PC-9 (cell line): ENCODE data around the gene CYTH3. TPM values are rescaled to one million over a fixed set of nuclear protein-coding genes. Genes with fewer than 3 reads are reported as not detected.
A peak's percentile ranks its signal among the peaks of the same experiment; 100 is the strongest.

Experiments
- Bru-seq: library from RNA; stranded (reverse); fragments of 400-500 nt; gene quantifications from one replicate; lab custom pipeline; 2021; lab: Mats Ljungman, UMichigan
- BruChase-seq, 2 experiments: library from RNA; stranded (reverse); fragments of 400-500 nt; gene quantifications; one replicate each; lab custom pipeline; 2021; lab: Mats Ljungman, UMichigan
- BruUV-seq: library from RNA; stranded (reverse); fragments of 400-500 nt; replicated peaks from 2 replicates; lab custom pipeline; 2021; lab: Mats Ljungman, UMichigan
- CTCF ChIA-PET: fragments of 300-600 bp; sonication (Branson Sonifier 250); formaldehyde crosslinking; loops from one replicate; lab custom pipeline; 2022; ENCODE audit warnings: antibody characterized with exemption; lab: Charles Lee
- POLR2A ChIA-PET: fragments of 300-600 bp; sonication (Branson Sonifier 250); formaldehyde crosslinking; loops from one replicate; lab custom pipeline; 2022; ENCODE audit warnings: antibody characterized with exemption; ENCODE audit not compliant: unreplicated experiment; lab: Charles Lee
- DNase-seq, 2 experiments: peaks; one replicate each; pipeline versions ENCODE4 v3.0.0 to v3.0.0-alpha.2; 2015 to 2022; ENCODE audit warnings: mixed read lengths in 1 of 2
- H2AFZ ChIP-seq: fragments of 200-600 bp; sonication (generic); 2 replicates; pipeline ENCODE4 v1.8.1; 2017; ENCODE audit warnings: antibody characterized with exemption
- H3F3A ChIP-seq: fragments of 200-600 bp; sonication (generic); 2 replicates; pipeline ENCODE4 v1.8.1; 2017; ENCODE audit warnings: antibody characterized with exemption, mild to moderate bottlenecking, low read depth; ENCODE audit not compliant: insufficient read depth
- H3K27ac ChIP-seq: fragments of 200-600 bp; sonication (generic); 2 replicates; pipeline ENCODE4 v1.6.1; 2016; ENCODE audit warnings: mixed run types
- H3K27me3 ChIP-seq: fragments of 200-600 bp; sonication (generic); 2 replicates; pipeline ENCODE4 v1.6.1; 2016; ENCODE audit warnings: low read depth, mixed run types; ENCODE audit not compliant: insufficient read depth
- H3K36me3 ChIP-seq: fragments of 200-600 bp; sonication (generic); 2 replicates; pipeline ENCODE4 v1.6.1; 2016; ENCODE audit warnings: low read depth, mixed run types
- H3K4me1 ChIP-seq: fragments of 200-600 bp; sonication (generic); replicated peaks from 2 replicates; pipeline ENCODE4 v1.6.1; 2016; ENCODE audit warnings: mixed run types; ENCODE audit not compliant: insufficient read depth
- H3K4me2 ChIP-seq: fragments of 200-600 bp; sonication (generic); 2 replicates; pipeline ENCODE4 v1.6.1; 2017; ENCODE audit warnings: mixed run types
- H3K4me3 ChIP-seq: fragments of 200-600 bp; sonication (generic); 2 replicates; pipeline ENCODE4 v1.6.1; 2016; ENCODE audit warnings: mixed run types
- H3K79me2 ChIP-seq: fragments of 200-600 bp; sonication (generic); 2 replicates; pipeline ENCODE4 v1.6.1; 2017; ENCODE audit warnings: low read depth, mixed run types
- H3K9me2 ChIP-seq: fragments of 200-600 bp; sonication (generic); 2 replicates; pipeline ENCODE4 v1.8.1; 2017; ENCODE audit warnings: mild to moderate bottlenecking; ENCODE audit not compliant: insufficient read depth
- H3K9me3 ChIP-seq: fragments of 200-600 bp; sonication (generic); 2 replicates; pipeline ENCODE4 v1.8.1; 2016; ENCODE audit warnings: low read depth; ENCODE audit not compliant: insufficient read depth
- H4K20me1 ChIP-seq: fragments of 200-600 bp; sonication (generic); 2 replicates; pipeline ENCODE4 v1.8.1; 2017; ENCODE audit not compliant: insufficient read depth
- EZH2 ChIP-seq: fragments of 200-600 bp; sonication (generic); IDR thresholded peaks from 2 replicates; pipeline ENCODE4 v1.8.0; 2017; ENCODE audit warnings: antibody characterized with exemption, low read depth
- intact Hi-C: fragments of 100-400 bp; cut with micrococcal nuclease; formaldehyde crosslinking; loops from one replicate; pipeline ENCODE4 v1.10.0; 2022; ENCODE audit not compliant: unreplicated experiment
- long read RNA-seq: library from polyadenylated mRNA; stranded (forward); transcript quantifications from one replicate; pipeline ENCODE4 v2.0.0, GENCODE V29; 2022
- total RNA-seq: library from RNA; stranded (reverse); gene quantifications from 2 replicates; pipeline ENCODE4 v1.2.3, GENCODE V29; 2021
- TF ChIP-seq, protein P1 (sequence below): fragments of 200-600 bp; sonication (generic); conservative IDR thresholded peaks from 2 replicates; pipeline ENCODE4 v1.6.1; 2017; ENCODE audit warnings: mixed run types, antibody characterized with exemption, mild to moderate bottlenecking, moderate library complexity

Gene CYTH3, protein sequence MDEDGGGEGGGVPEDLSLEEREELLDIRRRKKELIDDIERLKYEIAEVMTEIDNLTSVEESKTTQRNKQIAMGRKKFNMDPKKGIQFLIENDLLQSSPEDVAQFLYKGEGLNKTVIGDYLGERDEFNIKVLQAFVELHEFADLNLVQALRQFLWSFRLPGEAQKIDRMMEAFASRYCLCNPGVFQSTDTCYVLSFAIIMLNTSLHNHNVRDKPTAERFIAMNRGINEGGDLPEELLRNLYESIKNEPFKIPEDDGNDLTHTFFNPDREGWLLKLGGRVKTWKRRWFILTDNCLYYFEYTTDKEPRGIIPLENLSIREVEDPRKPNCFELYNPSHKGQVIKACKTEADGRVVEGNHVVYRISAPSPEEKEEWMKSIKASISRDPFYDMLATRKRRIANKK
- total RNA-seq: 78.8 and 84.4 TPM in 2 replicates
- Bru-seq, nascent RNA: percentile 95 among the genes with signal in this experiment
- percentile 95 among the genes with signal in this experiment for BruChase-seq, experiment 1, labeled RNA remaining after a 2-hour chase
- BruChase-seq, experiment 2, labeled RNA remaining after a 6-hour chase: percentile 86 among the genes with signal in this experiment
- long read RNA-seq, full-length matches to known transcripts: 50 of 86 reads
- long read RNA-seq, partial matches to known transcripts: 8 of 86 reads
- long read RNA-seq, other reads (novel, unspliced or antisense): 28 of 86 reads

DNA sequence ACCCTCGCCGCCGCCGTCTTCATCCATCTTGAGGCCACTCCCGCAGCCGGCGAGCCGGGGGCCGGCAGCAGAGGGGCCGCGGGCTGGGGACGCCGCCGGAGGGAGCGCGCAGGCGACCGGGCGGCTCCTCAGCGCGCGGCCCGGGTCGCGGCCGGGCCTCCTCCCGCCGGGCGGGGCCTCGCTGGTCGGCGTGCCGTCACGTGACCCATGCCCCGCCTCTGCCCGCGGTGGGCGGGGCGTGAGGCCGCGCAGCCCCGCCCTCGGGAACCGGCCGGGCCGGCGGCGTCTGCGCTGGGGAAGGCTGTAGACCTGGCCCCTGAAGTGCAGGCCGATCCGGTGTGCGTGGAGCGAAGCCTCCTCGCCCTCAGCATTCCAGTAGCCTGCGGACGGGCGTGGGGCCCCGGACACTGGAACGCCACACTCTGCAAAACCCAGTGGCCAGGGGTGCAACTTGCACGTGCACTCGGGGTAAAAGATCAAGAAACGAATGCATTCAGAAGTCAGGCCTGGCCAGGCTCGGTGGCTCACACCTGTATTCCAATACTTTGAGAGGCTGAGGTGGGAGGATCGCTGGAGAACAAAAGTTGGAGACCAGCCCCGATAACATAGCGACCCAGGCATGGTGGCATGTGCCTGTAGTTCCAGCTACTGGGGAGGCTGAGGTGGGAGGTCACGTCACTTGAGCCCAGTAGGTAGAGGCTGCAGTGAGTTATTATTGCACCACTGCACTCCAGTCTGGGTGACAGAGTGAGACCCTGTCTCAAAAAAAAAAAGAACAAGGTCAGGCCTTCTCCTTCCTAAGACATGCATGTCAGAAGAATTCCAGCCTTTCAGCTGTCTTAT, at the start of gene CYTH3:
CYTH3 (minus strand) TSS at position 144 of the 843 bp plus-strand sequence; CDS start at position 27, 117 bp downstream.
- Histone ChIP-seq H3K27ac (peak within 1 kb of the TSS; percentile 36), H3K4me2 (peak within 1 kb of the TSS; percentile 92), H3F3A (peaks cover 17% of the 10 kb centered on the region; the same call in 1 of the 2 replicates), H4K20me1 (no peaks in the 10 kb centered on the region), H3K4me1 (peaks cover 28% of the 10 kb centered on the region), H3K36me3 (no peaks in the 10 kb centered on the region), H3K27me3 (no peaks in the 10 kb centered on the region), H3K9me3 (no peaks in the 10 kb centered on the region), H3K9me2 (no peaks in the 10 kb centered on the region), H2AFZ (peak within 1 kb of the TSS; percentile 89), H3K79me2 (peaks cover 47% of the 10 kb centered on the region), H3K4me3 (peak within 1 kb of the TSS; percentile 90)
- BruUV-seq: TSS peak; percentile 68
- no peak for TF ChIP-seq EZH2
- TF ChIP-seq, protein P1, sequence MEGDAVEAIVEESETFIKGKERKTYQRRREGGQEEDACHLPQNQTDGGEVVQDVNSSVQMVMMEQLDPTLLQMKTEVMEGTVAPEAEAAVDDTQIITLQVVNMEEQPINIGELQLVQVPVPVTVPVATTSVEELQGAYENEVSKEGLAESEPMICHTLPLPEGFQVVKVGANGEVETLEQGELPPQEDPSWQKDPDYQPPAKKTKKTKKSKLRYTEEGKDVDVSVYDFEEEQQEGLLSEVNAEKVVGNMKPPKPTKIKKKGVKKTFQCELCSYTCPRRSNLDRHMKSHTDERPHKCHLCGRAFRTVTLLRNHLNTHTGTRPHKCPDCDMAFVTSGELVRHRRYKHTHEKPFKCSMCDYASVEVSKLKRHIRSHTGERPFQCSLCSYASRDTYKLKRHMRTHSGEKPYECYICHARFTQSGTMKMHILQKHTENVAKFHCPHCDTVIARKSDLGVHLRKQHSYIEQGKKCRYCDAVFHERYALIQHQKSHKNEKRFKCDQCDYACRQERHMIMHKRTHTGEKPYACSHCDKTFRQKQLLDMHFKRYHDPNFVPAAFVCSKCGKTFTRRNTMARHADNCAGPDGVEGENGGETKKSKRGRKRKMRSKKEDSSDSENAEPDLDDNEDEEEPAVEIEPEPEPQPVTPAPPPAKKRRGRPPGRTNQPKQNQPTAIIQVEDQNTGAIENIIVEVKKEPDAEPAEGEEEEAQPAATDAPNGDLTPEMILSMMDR: no peak
- intact Hi-C loops: loop anchor here (2.0 to 5.0 kb wide), 3 partner anchors 34 to 110 kb away; no protein-coding TSS in a partner anchor
- DNase-seq: peak; percentile 61 to 96
- ChIA-PET POLR2A (interaction anchor here (0.9 kb wide), 1 partner anchor 10 kb away, joined by 12 read pairs; no protein-coding TSS in a partner anchor), CTCF (interaction anchor here (0.7 kb wide), 1 partner anchor 112 kb away, joined by 4 read pairs; no protein-coding TSS in a partner anchor)

DNA sequence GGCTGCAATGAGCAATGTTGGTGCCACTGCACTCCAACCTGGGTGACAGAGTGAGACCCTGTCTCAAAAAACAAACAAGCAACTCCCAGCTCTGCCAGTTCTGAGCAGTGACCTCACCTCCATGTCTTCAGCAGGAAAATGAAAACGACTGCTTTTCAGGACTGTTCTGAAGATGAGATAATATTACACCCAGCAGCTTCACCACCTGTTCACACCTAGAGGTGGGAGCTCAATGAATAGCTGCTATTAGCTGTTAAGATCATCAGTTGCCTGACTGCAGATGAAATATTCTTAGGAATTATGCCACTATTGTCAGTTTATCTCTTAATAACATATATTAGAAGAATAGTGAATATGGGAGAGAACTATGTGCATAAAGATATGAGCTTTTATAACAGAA, 48.4 kb upstream of the CYTH3 start:
- CTCF ChIA-PET: no interaction called here
- Histone ChIP-seq H3K4me3 (no peak overlapping the region), H3K4me2 (no peak overlapping the region), H3F3A (peaks cover 8% of the 10 kb centered on the region; the same call in 1 of the 2 replicates), H3K9me3 (no peaks in the 10 kb centered on the region), H4K20me1 (no peaks in the 10 kb centered on the region), H3K27me3 (no peaks in the 10 kb centered on the region), H3K4me1 (no peaks in the 10 kb centered on the region), H3K36me3 (no peaks in the 10 kb centered on the region), H3K9me2 (no peaks in the 10 kb centered on the region), H3K27ac (no peak overlapping the region), H2AFZ (no peak overlapping the region), H3K79me2 (no peaks in the 10 kb centered on the region)
- no TSS peak for BruUV-seq
- DNase-seq: no peak
- intact Hi-C loops: loop anchor here (5.0 kb wide), 2 partner anchors 68 to 143 kb away; no protein-coding TSS in a partner anchor
- TF ChIP-seq, protein P1: no peak
- no peak for TF ChIP-seq EZH2
- POLR2A ChIA-PET: no interaction called here
